SU-DHL-6 (cell line): ENCODE measurements around the gene OSBPL10.

Experiments
- H2AFZ ChIP-seq: fragments of 200-600 bp; sonication (generic); 2 replicates; pipeline ENCODE4 v1.6.1; 2014; ENCODE audit warnings: low read depth, mild to moderate bottlenecking, moderate library complexity, mixed read lengths, antibody characterized with exemption, low read length; ENCODE audit not compliant: severe bottlenecking
- H3F3A ChIP-seq: fragments of 200-600 bp; shearing (Covaris generic); 2 replicates; pipeline ENCODE4 v1.6.0; 2016; ENCODE audit warnings: antibody characterized with exemption, mild to moderate bottlenecking; ENCODE audit not compliant: insufficient read depth
- H3K27ac ChIP-seq: fragments of 200-600 bp; sonication (generic); 2 replicates; pipeline ENCODE4 v1.5.1; 2016; ENCODE audit warnings: low read depth, mild to moderate bottlenecking, low read length, moderate library complexity, mixed read lengths
- H3K27me3 ChIP-seq: fragments of 200-600 bp; sonication (generic), shearing (Covaris generic); 2 replicates; pipeline ENCODE4 v1.6.0; 2014; ENCODE audit warnings: mild to moderate bottlenecking, low read length
- H3K36me3 ChIP-seq: fragments of 200-600 bp; sonication (generic); 2 replicates; pipeline ENCODE4 v1.6.1; 2014; ENCODE audit warnings: mild to moderate bottlenecking, low read length, mixed read lengths
- H3K4me2 ChIP-seq: fragments of 300-600, 200-600 bp; shearing (Covaris generic), sonication (generic); 2 replicates; pipeline ENCODE4 v1.6.0; 2014; ENCODE audit warnings: low read length, low read depth, mild to moderate bottlenecking; ENCODE audit not compliant: poor library complexity, severe bottlenecking
- H3K4me3 ChIP-seq: fragments of 200-600 bp; sonication (generic); 2 replicates; pipeline ENCODE4 v1.5.1; 2014; ENCODE audit warnings: antibody characterized with exemption, low read length, mild to moderate bottlenecking, mixed read lengths; ENCODE audit not compliant: insufficient read depth, poor library complexity, severe bottlenecking
- H3K79me2 ChIP-seq: fragments of 200-600 bp; sonication (generic); 2 replicates; pipeline ENCODE4 v1.6.1; 2014; ENCODE audit warnings: mild to moderate bottlenecking, low read length, moderate library complexity; ENCODE audit not compliant: insufficient read depth
- H3K9ac ChIP-seq: fragments of 200-600 bp; sonication (generic); 2 replicates; pipeline ENCODE4 v1.7.0; 2014; ENCODE audit warnings: mild to moderate bottlenecking, low read length
- H3K9me2 ChIP-seq: fragments of 200-600 bp; sonication (generic); replicated peaks from 2 replicates; pipeline ENCODE4 v1.6.1; 2014; ENCODE audit warnings: low read length; ENCODE audit not compliant: insufficient read depth
- H3K9me3 ChIP-seq: fragments of 200-600 bp; sonication (generic); 2 replicates; pipeline ENCODE4 v1.6.1; 2014; ENCODE audit warnings: low read length, mixed read lengths; ENCODE audit not compliant: insufficient read depth
- H4K20me1 ChIP-seq: fragments of 200-600 bp; sonication (generic); 2 replicates; pipeline ENCODE4 v1.6.1; 2014; ENCODE audit warnings: low read depth, mild to moderate bottlenecking, antibody characterized with exemption, low read length, moderate library complexity, mixed read lengths
- CTCF ChIP-seq: fragments of 200-600 bp; sonication (generic); IDR thresholded peaks from one replicate; pipeline ENCODE4 v1.5.1; 2017; ENCODE audit warnings: antibody characterized with exemption, mild to moderate bottlenecking, low read length, moderate library complexity; ENCODE audit not compliant: insufficient read depth, poor library complexity, severe bottlenecking
- EZH2phosphoT487 ChIP-seq: fragments of 200-600 bp; sonication (generic), shearing (Covaris generic); conservative IDR thresholded peaks from 2 replicates; pipeline ENCODE4 v1.6.1; 2018; ENCODE audit warnings: mild to moderate bottlenecking, antibody characterized with exemption, low read length, moderate library complexity, mixed read lengths

Gene OSBPL10

GRCh38 chr3:31645256-31645655 lies 335.8 kb downstream of the OSBPL10 start:
- H2AFZ ChIP-seq = no peak overlapping the region
- no peak overlapping the region for H3K4me3 ChIP-seq
- no peaks in the 10 kb centered on the region for H3K9me2 ChIP-seq
- no peak overlapping the region for H3K27ac ChIP-seq
- no peaks in the 10 kb centered on the region for H3K9me3 ChIP-seq
- H3K36me3 ChIP-seq = peaks cover 15% of the 10 kb centered on the region
- no peaks in the 10 kb centered on the region for H4K20me1 ChIP-seq
- TF ChIP-seq CTCF (no peak), EZH2phosphoT487 (no peak)
- H3K4me2 ChIP-seq = no peak overlapping the region
- H3K9ac ChIP-seq = no peak overlapping the region
- peaks cover 34% of the 10 kb centered on the region for H3F3A ChIP-seq
- no peaks in the 10 kb centered on the region for H3K27me3 ChIP-seq
- no peaks in the 10 kb centered on the region for H3K79me2 ChIP-seq

GRCh38 chr3:31639828-31640227 lies 341.2 kb downstream of the OSBPL10 start:
- no peak for TF ChIP-seq EZH2phosphoT487
- TF ChIP-seq CTCF = no peak
- Histone ChIP-seq H3K4me3 (no peak overlapping the region), H3F3A (peaks cover 19% of the 10 kb centered on the region), H3K4me2 (no peak overlapping the region), H3K9me2 (no peaks in the 10 kb centered on the region), H3K27ac (no peak overlapping the region), H3K9ac (no peak overlapping the region), H3K79me2 (no peaks in the 10 kb centered on the region), H2AFZ (no peak overlapping the region), H3K36me3 (peaks cover 14% of the 10 kb centered on the region), H3K9me3 (no peaks in the 10 kb centered on the region), H4K20me1 (no peaks in the 10 kb centered on the region), H3K27me3 (no peaks in the 10 kb centered on the region)

GRCh38 chr3:31636694-31637442 lies 344.2 kb downstream of the OSBPL10 start:
- no peak overlapping the region for H2AFZ ChIP-seq
- no peak overlapping the region for H3K9ac ChIP-seq
- no peak for TF ChIP-seq EZH2phosphoT487
- no peak for TF ChIP-seq CTCF
- no peaks in the 10 kb centered on the region for H3K9me2 ChIP-seq
- no peaks in the 10 kb centered on the region for H3K27me3 ChIP-seq
- H3K27ac ChIP-seq = no peak overlapping the region
- peaks cover 20% of the 10 kb centered on the region for H3K36me3 ChIP-seq
- H3K4me3 ChIP-seq = no peak overlapping the region
- no peaks in the 10 kb centered on the region for H3K79me2 ChIP-seq
- no peaks in the 10 kb centered on the region for H4K20me1 ChIP-seq
- H3K4me2 ChIP-seq = no peak overlapping the region
- peaks cover 12% of the 10 kb centered on the region for H3F3A ChIP-seq
- no peaks in the 10 kb centered on the region for H3K9me3 ChIP-seq
